ENCODE data around the gene ZBTB7A.

Gene ZBTB7A

GRCh38 chr19:4066682-4067395 is at the start of gene ZBTB7A:
TSS of gene ZBTB7A (minus strand) at chr19:4066899. CDS start at chr19:4055232, 11,667 bp downstream.
- peak; percentile 60 for DNase-seq (ENCODE audit: low read depth)
- TF ChIP-seq, protein P1, sequence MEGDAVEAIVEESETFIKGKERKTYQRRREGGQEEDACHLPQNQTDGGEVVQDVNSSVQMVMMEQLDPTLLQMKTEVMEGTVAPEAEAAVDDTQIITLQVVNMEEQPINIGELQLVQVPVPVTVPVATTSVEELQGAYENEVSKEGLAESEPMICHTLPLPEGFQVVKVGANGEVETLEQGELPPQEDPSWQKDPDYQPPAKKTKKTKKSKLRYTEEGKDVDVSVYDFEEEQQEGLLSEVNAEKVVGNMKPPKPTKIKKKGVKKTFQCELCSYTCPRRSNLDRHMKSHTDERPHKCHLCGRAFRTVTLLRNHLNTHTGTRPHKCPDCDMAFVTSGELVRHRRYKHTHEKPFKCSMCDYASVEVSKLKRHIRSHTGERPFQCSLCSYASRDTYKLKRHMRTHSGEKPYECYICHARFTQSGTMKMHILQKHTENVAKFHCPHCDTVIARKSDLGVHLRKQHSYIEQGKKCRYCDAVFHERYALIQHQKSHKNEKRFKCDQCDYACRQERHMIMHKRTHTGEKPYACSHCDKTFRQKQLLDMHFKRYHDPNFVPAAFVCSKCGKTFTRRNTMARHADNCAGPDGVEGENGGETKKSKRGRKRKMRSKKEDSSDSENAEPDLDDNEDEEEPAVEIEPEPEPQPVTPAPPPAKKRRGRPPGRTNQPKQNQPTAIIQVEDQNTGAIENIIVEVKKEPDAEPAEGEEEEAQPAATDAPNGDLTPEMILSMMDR (conservative IDR thresholded peaks at IDR 0.05; ENCODE audit: low read depth, low read length) = no peak
- H3K4me3 ChIP-seq (ENCODE audit: low read depth, low read length) = peak within 1 kb of the TSS; percentile 78

DNA sequence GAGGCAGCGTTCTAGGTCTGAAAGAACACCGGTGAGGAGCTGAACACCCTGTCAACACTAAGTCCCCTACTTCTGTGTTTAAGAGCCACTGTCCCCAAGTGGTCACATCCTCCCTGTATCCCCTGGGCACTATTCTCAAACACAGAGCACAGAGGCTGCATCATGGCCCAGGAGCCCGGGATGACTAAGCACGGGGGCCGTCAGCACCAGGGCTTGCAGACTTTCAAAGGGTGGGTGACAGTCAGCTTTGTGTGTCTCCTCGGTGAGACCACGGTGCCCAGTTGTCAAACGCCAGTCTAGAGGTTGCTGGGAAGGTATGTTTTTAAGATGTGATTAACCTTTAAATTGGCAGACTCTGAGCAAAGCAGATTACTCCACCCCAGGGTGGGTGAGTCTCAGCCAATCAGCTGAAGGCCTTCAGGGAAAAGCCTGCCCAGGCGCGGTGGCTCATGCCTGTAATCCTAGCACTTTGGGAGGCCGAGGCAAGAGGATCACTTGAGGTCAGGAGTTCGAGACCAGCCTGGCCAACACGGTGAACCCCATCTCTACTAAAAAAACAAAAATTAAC is 49.2 kb upstream of the ZBTB7A start:
- no peak for DNase-seq (ENCODE audit: low read depth)
- TF ChIP-seq, protein P1 (conservative IDR thresholded peaks at IDR 0.05; ENCODE audit: low read depth, low read length) = no peak
- H3K4me3 ChIP-seq (ENCODE audit: low read depth, low read length) = no peak overlapping the region

DNA sequence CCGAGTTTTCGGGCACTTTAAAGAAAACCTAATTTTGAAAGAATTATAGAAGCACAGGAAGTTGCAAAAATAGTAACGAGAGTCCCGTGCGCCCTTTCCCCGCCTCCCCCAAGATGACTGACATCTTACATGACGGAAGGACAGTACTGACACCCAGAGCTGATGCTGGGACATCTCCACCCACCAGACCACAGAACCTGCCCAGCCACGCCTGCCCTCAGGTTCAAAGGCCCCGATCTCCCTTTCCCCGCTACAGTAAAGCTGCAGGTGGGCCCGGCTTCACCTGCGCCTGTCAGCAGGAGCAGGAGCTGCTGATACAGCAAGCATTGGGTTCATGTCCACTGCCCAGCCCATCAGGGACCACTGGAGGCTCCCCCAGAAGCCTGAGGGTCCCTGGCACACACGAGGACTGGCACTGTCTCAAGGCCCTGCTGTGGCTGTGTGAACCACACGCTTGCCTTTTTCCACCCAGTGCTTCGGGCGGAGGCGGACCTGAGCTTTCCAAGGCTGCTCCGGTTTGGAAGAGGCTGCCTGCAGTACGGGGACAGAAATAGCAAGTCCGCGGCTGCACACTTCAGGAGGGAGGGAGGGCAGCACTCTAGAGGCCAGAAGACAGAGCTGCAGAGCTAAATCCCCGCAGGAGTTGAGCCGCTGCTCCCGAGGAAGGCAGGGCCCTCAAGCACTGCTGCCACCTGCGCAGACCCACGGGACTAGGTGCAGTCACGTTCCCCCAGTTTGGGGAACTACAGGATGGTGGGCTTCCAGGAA is 48.5 kb upstream of the ZBTB7A start:
- TF ChIP-seq, protein P1 (conservative IDR thresholded peaks at IDR 0.05; ENCODE audit: low read depth, low read length) = no peak
- no peak for DNase-seq (ENCODE audit: low read depth)
- H3K4me3 ChIP-seq (ENCODE audit: low read depth, low read length) = no peak overlapping the region

DNA sequence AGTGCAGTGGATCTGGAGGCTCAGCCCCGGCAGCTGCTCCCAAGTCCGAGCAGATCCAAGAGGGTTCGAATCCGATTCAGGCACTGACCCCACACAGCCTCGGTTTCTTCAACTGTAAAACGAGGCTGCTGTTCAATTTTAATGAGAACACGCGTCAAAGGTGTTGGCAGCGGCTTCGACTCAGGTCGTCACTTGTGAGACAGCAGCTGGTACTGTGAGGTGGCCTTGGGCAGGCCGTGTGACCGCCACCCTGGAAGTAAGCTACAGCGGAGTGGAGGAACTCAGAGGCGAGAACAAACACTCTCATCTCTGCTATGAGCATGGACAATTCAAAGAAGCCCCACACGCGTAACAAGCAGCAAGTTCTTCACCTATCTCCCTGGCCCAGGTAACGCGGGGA is 47.5 kb upstream of the ZBTB7A start:
- no peak overlapping the region for H3K4me3 ChIP-seq (ENCODE audit: low read depth, low read length)
- TF ChIP-seq, protein P1 (conservative IDR thresholded peaks at IDR 0.05; ENCODE audit: low read depth, low read length) = no peak
- no peak for DNase-seq (ENCODE audit: low read depth)

DNA sequence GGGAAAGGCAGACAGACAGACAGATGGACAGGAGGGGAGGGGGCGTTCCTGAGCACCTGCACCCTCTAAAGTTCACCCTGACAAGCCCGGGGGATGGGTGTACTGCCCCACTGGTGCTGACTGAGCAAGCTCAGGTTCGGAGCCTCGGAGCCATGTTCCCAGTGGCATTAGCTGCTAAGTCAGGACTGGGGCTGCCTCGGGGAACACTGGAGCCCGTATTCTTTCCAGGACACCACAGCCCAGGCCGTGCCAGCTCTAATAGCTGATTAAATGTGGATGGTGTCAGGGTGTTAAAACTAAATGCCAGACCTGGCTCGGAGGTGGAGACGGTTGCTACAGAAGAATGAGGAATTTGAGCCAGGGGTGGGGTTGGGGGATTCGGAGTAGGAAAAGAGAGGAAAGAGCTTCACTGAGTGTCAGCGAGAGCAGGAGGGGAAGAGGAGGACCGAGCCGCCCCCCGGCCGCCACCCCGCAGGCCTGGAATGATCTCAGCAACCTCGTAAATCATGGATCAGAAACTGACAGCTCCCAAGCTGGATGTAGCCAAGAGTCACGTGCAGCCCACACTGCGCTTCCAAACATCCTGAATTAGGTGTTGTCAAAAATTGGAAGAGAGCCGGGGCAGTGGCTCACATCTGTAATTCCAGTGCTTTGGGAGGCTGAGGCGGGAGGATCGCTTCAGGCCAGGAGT is 46.8 kb upstream of the ZBTB7A start:
- TF ChIP-seq, protein P1 (conservative IDR thresholded peaks at IDR 0.05; ENCODE audit: low read depth, low read length) = no peak
- no peak overlapping the region for H3K4me3 ChIP-seq (ENCODE audit: low read depth, low read length)
- DNase-seq (ENCODE audit: low read depth) = no peak

GRCh38 chr19:4112367-4112766 is 45.7 kb upstream of the ZBTB7A start:
- TF ChIP-seq, protein P1 (conservative IDR thresholded peaks at IDR 0.05; ENCODE audit: low read depth, low read length) = no peak
- no peak for DNase-seq (ENCODE audit: low read depth)
- H3K4me3 ChIP-seq (ENCODE audit: low read depth, low read length) = no peak overlapping the region

All from choroid plexus epithelial cell (primary cell).